Stimulated activated CD4-positive, alpha-beta T cell treated with anti-CD3 and anti-CD28 coated beads, TNF-alpha, amount 100 ng/mL, for 48 hours (primary cell): ENCODE data around the gene SEPTIN10.

Experiments
- DNase-seq, 3 donors: peaks; one replicate each; pipeline ENCODE4 v3.0.0-alpha.2; 2020; ENCODE audit warnings: low read depth in 3 of 3

The SEPTIN10 gene

GRCh38 chr2:109523121-109523520, 90.6 kb downstream of the SEPTIN10 start:
- DNase-seq = no peak

- DNase-seq = no peak
Observed at GRCh38 chr2:109522063-109522374, 91.7 kb downstream of the SEPTIN10 start.

- DNase-seq = no peak
Observed at GRCh38 chr2:109521233-109522062, 92.3 kb downstream of the SEPTIN10 start.

- DNase-seq = no peak
Observed at GRCh38 chr2:109519513-109519912, 94.3 kb downstream of the SEPTIN10 start.

- no peak for DNase-seq
Observed at GRCh38 chr2:109517118-109517889, 96.5 kb downstream of the SEPTIN10 start.

- DNase-seq = no peak
Observed at GRCh38 chr2:109516445-109517117, 97.2 kb downstream of the SEPTIN10 start.

- no peak for DNase-seq
Observed at GRCh38 chr2:109514857-109515256, 98.9 kb downstream of the SEPTIN10 start.

- DNase-seq = peak in 2 of 3 donors; percentile 5 to 11
Observed at GRCh38 chr2:109513749-109514588, 99.8 kb downstream of the SEPTIN10 start.

GRCh38 chr2:109513230-109513629, 100.5 kb downstream of the SEPTIN10 start:
- DNase-seq = no peak

- no peak for DNase-seq
Observed at GRCh38 chr2:109512076-109512475, 101.7 kb downstream of the SEPTIN10 start.

- no peak for DNase-seq
Observed at GRCh38 chr2:109511168-109511567, 102.6 kb downstream of the SEPTIN10 start.

GRCh38 chr2:109510136-109511028, 103.4 kb downstream of the SEPTIN10 start:
- peak; percentile 49 to 64 (median 56) for DNase-seq

- no peak for DNase-seq
Observed at GRCh38 chr2:109508556-109508955, 105.2 kb downstream of the SEPTIN10 start.

GRCh38 chr2:109507828-109508227, 105.9 kb downstream of the SEPTIN10 start:
- no peak for DNase-seq

GRCh38 chr2:109507217-109507616, 106.5 kb downstream of the SEPTIN10 start:
- no peak for DNase-seq

- no peak for DNase-seq
Observed at GRCh38 chr2:109503191-109503590, 110.6 kb downstream of the SEPTIN10 start.

- no peak for DNase-seq
Observed at GRCh38 chr2:109501461-109501860, 112.3 kb downstream of the SEPTIN10 start.

GRCh38 chr2:109500910-109501309, 112.9 kb downstream of the SEPTIN10 start:
- no peak for DNase-seq

GRCh38 chr2:109499566-109499965, 114.2 kb downstream of the SEPTIN10 start:
- no peak for DNase-seq

GRCh38 chr2:109498906-109499305, 114.9 kb downstream of the SEPTIN10 start:
- DNase-seq = no peak
